Dendritic cell treated with granulocyte-macrophage colony-stimulating factor and Interleukin-4, amounts not matched to agents 40 ng/mL and 50 ng/mL, for 4 days (primary cell): Measurements from ENCODE around the gene KLHL17.
"Not testable (repeated sequence)": the region's sequence is repeated elsewhere in the genome, so short reads cannot be mapped to it uniquely, and the experiment has no call there.

Source experiments
- H3K27ac Mint-ChIP-seq: one replicate; pipeline ENCODE4 v1.8.0; 2022; ENCODE audit warnings: mild to moderate bottlenecking, mixed read lengths
- H3K27me3 Mint-ChIP-seq: one replicate; pipeline ENCODE4 v1.8.0; 2022; ENCODE audit warnings: mild to moderate bottlenecking, mixed read lengths
- H3K36me3 Mint-ChIP-seq: one replicate; pipeline ENCODE4 v1.8.0; 2022; ENCODE audit warnings: low read depth, mixed read lengths
- H3K4me1 Mint-ChIP-seq: one replicate; pipeline ENCODE4 v1.8.0; 2022; ENCODE audit warnings: low read depth, mixed read lengths
- H3K4me3 Mint-ChIP-seq: one replicate; pipeline ENCODE4 v1.8.0; 2022; ENCODE audit warnings: mild to moderate bottlenecking, moderate library complexity, mixed read lengths
- H3K9me3 Mint-ChIP-seq: one replicate; pipeline ENCODE4 v1.8.0; 2022; ENCODE audit warnings: mixed read lengths
- intact Hi-C: fragments of 100-400 bp; cut with micrococcal nuclease; formaldehyde crosslinking; loops from one replicate; pipeline ENCODE4 v1.15.0; 2022

The KLHL17 gene

DNA sequence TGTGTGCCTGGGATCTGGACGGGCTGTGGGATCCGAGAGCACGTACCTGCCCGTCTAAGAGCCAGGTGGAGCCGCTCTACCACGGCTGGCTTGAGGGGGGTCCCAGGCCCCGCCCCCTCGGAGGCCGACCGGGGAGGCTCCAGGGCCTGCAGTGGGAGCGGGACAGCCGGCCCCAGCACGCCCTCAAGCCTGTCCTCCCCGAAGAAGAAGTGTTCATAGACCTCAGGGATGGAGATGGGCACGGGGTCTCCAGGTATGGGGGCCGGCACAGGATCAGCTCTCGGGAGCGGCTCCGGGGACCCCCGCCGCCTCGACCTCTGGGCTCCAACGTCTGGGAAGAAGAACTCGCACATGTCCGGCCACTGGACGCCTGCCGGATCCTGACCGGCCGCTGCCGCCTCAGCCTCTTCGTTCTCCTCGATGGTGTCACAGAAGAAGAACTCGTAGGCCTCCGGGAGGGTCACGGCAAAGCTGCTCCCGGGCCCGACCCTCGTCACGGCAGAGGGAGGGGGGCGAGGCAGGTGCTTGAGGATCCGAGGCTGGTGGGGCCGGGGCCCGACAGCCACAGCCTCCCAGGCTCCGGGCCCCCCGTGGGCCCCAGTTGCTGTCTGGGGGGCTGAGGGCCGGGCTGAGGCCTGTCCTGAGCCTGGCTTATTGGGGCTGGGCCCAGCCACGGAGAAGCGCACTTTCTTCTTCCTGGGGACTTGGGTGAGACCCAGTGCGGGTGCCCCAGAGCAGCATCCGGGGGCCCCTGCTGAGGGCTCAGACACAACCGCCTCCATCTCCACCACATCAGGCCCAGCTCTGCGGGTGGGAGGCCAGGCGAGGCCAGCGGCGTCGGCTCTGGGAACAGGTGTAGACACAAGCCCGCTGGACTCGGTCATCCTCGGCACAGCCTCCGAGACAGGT, 18.7 kb downstream of the KLHL17 start:
- intact Hi-C loops, result no loop called here
- Mint-ChIP-seq H3K27me3 (peaks cover 57% of the 10 kb centered on the region), H3K9me3 (no peaks in the 10 kb centered on the region)

DNA sequence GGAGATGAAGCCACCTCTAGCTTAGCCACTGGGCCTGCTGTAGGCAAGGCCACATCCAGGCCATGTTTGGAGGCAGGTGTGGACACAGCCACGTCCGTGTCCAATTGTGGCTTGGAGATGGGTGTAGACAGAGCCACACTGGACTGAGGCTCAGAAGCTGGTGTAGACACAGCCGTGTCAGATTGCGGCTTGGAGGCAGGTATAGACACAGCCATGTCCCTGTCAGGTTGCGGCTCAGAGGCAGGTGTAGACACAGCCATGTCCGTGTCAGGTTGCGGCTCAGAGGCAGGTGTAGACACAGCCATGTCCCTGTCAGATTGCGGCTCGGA, 19.3 kb downstream of the KLHL17 start:
- H3K36me3 Mint-ChIP-seq, result no peaks in the 10 kb centered on the region
- H3K4me3 Mint-ChIP-seq, result no peak overlapping the region
- peaks cover 52% of the 10 kb centered on the region for H3K27me3 Mint-ChIP-seq
- intact Hi-C loops, result no loop called here
- H3K4me1 Mint-ChIP-seq, result peaks cover 5% of the 10 kb centered on the region
- no peaks in the 10 kb centered on the region for H3K9me3 Mint-ChIP-seq
- H3K27ac Mint-ChIP-seq, result no peak overlapping the region

More for the DNA sequence above, 18.7 kb downstream of the KLHL17 start:
- Mint-ChIP-seq H3K4me1 (peaks cover 5% of the 10 kb centered on the region), H3K36me3 (no peaks in the 10 kb centered on the region), H3K4me3 (no peak overlapping the region), H3K27ac (no peak overlapping the region)

DNA sequence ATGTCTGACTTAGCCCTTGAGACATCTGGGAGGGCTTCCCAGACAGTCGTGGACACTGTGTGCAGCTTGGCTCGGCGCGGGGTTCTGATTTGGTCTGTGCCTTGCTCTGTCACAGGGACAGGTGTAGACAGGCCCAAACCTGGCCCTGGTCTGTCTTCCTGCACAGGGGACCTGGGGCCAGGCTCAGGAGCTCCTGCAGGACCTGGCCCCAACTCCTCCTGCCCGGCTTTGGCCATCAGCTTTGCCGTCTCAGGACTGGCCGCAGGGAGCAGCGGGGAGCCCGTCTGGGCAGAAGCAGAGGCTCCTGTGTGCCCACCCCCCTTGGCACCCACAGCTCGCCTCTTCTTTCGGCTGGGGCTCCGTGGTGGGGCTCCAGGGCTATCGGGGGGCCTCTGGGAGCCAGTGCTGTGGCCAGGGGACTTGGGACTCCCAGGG, 19.8 kb downstream of the KLHL17 start:
- Mint-ChIP-seq H3K36me3 (no peaks in the 10 kb centered on the region), H3K27ac (no peak overlapping the region), H3K27me3 (peaks cover 53% of the 10 kb centered on the region), H3K4me1 (peaks cover 5% of the 10 kb centered on the region), H3K9me3 (no peaks in the 10 kb centered on the region), H3K4me3 (no peak overlapping the region)
- intact Hi-C loops, result no loop called here

- no peak overlapping the region for H3K4me3 Mint-ChIP-seq
- H3K4me1 Mint-ChIP-seq, result peaks cover 3% of the 10 kb centered on the region
- peaks cover 52% of the 10 kb centered on the region for H3K27me3 Mint-ChIP-seq
- intact Hi-C loops, result no loop called here
- H3K36me3 Mint-ChIP-seq, result no peaks in the 10 kb centered on the region
- no peaks in the 10 kb centered on the region for H3K9me3 Mint-ChIP-seq
- H3K27ac Mint-ChIP-seq, result no peak overlapping the region
Measured at GRCh38 chr1:980602-981395, 20.4 kb downstream of the KLHL17 start.

- intact Hi-C loops, result no loop called here
- Mint-ChIP-seq H3K27ac (no peak overlapping the region), H3K36me3 (no peaks in the 10 kb centered on the region), H3K27me3 (peaks cover 56% of the 10 kb centered on the region), H3K4me1 (no peaks in the 10 kb centered on the region), H3K4me3 (no peak overlapping the region), H3K9me3 (no peaks in the 10 kb centered on the region)
Measured at GRCh38 chr1:981491-981954, 21.1 kb downstream of the KLHL17 start.

DNA sequence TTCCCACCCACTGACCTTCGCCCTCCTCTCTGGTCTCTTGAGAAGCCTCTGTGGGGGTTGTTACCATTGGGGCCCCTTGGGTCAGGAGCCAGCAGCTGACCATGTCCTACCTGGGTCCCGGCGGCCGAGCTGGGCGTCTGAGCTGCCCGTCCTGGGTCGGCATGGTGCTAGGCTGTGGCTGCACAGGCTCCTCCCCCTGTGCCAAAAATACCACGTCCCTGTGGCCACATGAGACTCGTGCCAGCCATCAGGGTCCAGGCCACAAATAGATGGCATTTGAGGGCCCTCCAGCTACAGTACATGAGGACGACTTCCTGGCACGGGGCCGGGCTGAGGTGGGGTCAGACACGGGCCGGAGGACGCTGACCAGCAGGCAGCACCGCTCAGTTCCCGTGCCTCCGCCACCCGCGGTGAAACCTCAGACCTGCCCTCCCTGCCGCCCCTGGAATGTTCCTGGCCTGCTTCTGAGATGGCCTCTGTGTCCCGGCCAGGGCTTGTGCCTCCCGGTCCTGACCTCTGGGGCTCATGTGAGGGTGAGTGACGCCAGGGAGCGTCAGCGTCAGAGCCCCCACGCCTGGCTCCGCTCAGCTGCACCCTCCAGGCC, 21.7 kb downstream of the KLHL17 start, which contains the start of gene PERM1:
Gene PERM1 (minus strand): TSS at position 139 of the 604 bp plus-strand sequence. CDS start 1,064 bp downstream, outside the sequence.
- H3K4me1 Mint-ChIP-seq, result no peaks in the 10 kb centered on the region
- no peaks in the 10 kb centered on the region for H3K9me3 Mint-ChIP-seq
- peaks cover 58% of the 10 kb centered on the region for H3K27me3 Mint-ChIP-seq
- H3K27ac Mint-ChIP-seq, result no peak within 1 kb of the TSS
- no peaks in the 10 kb centered on the region for H3K36me3 Mint-ChIP-seq
- intact Hi-C loops, result no loop called here
- no peak within 1 kb of the TSS for H3K4me3 Mint-ChIP-seq

DNA sequence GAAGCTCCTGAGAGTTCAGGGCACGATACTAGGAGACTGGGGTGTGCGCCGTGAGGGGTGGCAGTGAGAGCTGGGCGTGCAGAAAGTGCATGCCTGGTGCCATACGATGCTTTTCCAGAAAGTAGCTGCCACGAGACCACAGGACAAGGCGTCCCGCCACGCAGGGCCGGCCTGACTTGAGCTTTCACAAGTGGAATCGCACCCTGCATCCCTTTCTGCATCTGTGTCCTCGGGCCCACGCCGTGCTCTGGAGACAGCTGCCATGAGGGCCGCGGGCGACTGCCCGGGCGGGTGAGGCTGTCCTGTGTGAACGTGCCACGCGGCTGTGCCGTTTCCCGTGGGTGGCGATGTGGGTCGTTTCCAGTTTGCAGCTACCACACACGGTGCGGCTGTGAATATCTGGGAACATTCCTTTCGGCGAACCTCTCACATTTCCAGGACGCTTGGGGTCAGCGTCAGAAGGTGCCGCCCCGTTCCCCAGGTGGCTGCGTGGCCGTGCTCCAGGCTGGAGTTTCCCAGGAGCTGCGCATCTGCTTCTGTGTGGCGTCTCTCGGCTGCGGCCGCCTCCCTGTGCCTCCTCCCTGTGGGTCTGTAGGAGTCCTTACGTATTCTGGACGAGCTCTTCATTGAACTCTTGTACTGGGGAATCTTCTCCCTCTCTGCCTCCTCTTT, 22.5 kb downstream of the KLHL17 start:
- Mint-ChIP-seq H3K4me1 (no peaks in the 10 kb centered on the region), H3K27ac (no peak overlapping the region), H3K27me3 (peaks cover 65% of the 10 kb centered on the region), H3K4me3 (no peak overlapping the region), H3K9me3 (no peaks in the 10 kb centered on the region), H3K36me3 (no peaks in the 10 kb centered on the region)
- intact Hi-C loops, result no loop called here

DNA sequence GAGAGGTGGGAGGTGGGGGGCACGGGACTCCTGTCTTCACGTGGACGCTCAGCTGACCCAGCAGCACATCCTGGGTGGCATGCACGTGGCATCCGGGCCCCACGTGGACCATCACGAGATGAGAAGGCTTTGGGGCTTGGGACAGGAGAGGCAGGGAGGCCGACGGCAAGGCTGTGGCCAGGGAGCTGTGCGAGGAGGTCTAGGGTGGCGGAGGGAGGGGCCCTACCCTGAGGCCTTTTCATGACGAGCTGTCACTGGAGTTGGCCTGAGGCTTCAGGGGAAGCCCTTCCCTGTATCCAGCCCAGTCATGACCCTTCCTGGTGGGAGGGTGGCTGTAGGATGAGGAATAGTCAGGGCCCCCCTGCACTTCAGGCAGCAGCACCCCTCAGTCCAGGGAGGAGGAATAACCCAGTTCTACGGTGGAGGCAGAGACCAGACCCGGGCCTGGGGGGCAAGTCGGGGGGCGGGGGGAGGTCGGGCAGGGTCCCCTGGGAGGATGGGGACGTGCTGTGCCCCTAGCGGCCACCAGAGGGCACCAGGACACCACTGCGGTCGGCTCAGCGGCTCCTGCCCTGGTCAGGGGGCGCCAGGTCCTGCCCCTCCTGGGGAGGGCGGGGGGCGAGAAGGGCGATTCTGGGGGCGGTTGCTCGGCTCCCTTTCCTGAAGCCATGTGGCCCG, 23.6 kb downstream of the KLHL17 start:
- intact Hi-C loops, result loop anchor here (2.0 kb wide), 1 partner anchor 81 kb away; no protein-coding TSS in a partner anchor
- no peaks in the 10 kb centered on the region for H3K36me3 Mint-ChIP-seq
- peaks cover 71% of the 10 kb centered on the region for H3K27me3 Mint-ChIP-seq
- no peaks in the 10 kb centered on the region for H3K9me3 Mint-ChIP-seq
- no peak overlapping the region for H3K4me3 Mint-ChIP-seq
- no peaks in the 10 kb centered on the region for H3K4me1 Mint-ChIP-seq
- no peak overlapping the region for H3K27ac Mint-ChIP-seq

- H3K27ac Mint-ChIP-seq, result no peak overlapping the region
- H3K27me3 Mint-ChIP-seq, result peaks cover 73% of the 10 kb centered on the region
- H3K4me1 Mint-ChIP-seq, result no peaks in the 10 kb centered on the region
- intact Hi-C loops, result loop anchor here (2.0 kb wide), 1 partner anchor 80 kb away; no protein-coding TSS in a partner anchor
- no peaks in the 10 kb centered on the region for H3K9me3 Mint-ChIP-seq
- H3K4me3 Mint-ChIP-seq, result no peak overlapping the region
- H3K36me3 Mint-ChIP-seq, result no peaks in the 10 kb centered on the region
Measured at GRCh38 chr1:984476-984814, 24.1 kb downstream of the KLHL17 start.

DNA sequence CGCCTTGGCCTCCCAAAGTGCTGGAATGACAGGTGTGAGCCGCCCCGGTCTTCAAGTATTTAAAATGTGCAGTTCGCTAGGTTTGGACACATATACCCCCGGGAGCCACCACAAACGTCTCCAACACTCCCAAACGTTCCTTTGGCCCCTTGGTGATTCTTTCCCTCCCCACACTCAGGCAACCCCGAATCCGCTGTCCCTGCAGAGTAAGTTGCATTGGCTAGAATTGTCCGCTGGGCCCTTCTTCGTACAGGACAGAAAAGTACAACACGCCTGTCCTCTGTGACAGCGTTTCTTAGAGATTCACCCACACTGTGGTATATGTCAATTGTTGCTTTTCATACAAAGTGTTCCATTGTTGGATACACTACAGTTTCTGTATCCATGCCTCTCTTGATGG, 24.7 kb downstream of the KLHL17 start:
- Mint-ChIP-seq H3K4me3 (no peak overlapping the region), H3K27ac (no peak overlapping the region), H3K27me3 (peaks cover 77% of the 10 kb centered on the region), H3K4me1 (no peaks in the 10 kb centered on the region), H3K9me3 (no peaks in the 10 kb centered on the region), H3K36me3 (no peaks in the 10 kb centered on the region)
- intact Hi-C loops, result loop anchor here (2.0 kb wide), 1 partner anchor 80 kb away; no protein-coding TSS in a partner anchor

GRCh38 chr1:988061-988460, 27.7 kb downstream of the KLHL17 start:
- intact Hi-C loops, H3K27ac Mint-ChIP-seq, H3K4me1 Mint-ChIP-seq, H3K4me3 Mint-ChIP-seq, H3K36me3 Mint-ChIP-seq: not testable (repeated sequence)
- Mint-ChIP-seq H3K9me3 (peaks cover 13% of the 10 kb centered on the region), H3K27me3 (peaks cover 85% of the 10 kb centered on the region)

DNA sequence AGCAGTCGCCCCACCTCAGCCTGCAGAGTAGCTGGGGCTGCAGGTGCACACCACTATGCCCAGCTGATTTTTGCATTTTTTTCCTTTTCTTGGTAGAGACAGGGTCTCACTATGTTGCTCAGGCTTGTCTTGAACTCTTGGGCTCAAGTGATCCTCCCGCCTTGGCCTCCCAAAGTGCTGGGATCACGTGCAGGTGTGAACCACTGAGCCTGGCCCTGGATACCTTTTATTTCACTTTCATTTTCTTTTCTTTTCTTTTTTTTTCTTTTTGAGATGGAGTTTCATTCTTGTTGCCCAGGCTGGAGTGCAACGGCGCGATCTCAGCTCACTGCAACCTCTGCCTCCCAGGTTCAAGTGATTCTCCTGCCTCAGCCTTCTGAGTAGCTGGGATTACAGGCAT, 30.9 kb downstream of the KLHL17 start:
- Mint-ChIP-seq H3K9me3 (peaks cover 13% of the 10 kb centered on the region), H3K27me3 (peaks cover 92% of the 10 kb centered on the region)
- H3K36me3 Mint-ChIP-seq, intact Hi-C loops, H3K4me1 Mint-ChIP-seq, H3K4me3 Mint-ChIP-seq, H3K27ac Mint-ChIP-seq: not testable (repeated sequence)

- H3K4me1 Mint-ChIP-seq, result no peaks in the 10 kb centered on the region
- peaks cover 90% of the 10 kb centered on the region for H3K27me3 Mint-ChIP-seq
- intact Hi-C loops, result no loop called here
- H3K9me3 Mint-ChIP-seq, result peaks cover 13% of the 10 kb centered on the region
- no peaks in the 10 kb centered on the region for H3K36me3 Mint-ChIP-seq
- no peak overlapping the region for H3K27ac Mint-ChIP-seq
- no peak overlapping the region for H3K4me3 Mint-ChIP-seq
Measured at GRCh38 chr1:991895-992294, 31.5 kb downstream of the KLHL17 start.
